DMS153 (cell line): Measurements from ENCODE around the gene CCNL1.
"Not testable (repeated sequence)": the region's sequence is repeated elsewhere in the genome, so short reads cannot be mapped to it uniquely, and the experiment has no call there.

ENCODE experiments used
- DNase-seq: peaks from one replicate; lab custom pipeline; 2025; lab: John Stamatoyannopoulos, UW

Gene CCNL1

GRCh38 chr3:157159762-157160657, at the start of gene CCNL1:
CCNL1 (minus strand) TSS chr3:157160147; CDS start chr3:157160094, 53 bp downstream.
- peak; percentile 90 for DNase-seq

- DNase-seq, result no peak
These were observed 44.9 kb upstream of the CCNL1 start for GRCh38 chr3:157204880-157205279.

- no peak for DNase-seq
These were observed 44.5 kb upstream of the CCNL1 start for GRCh38 chr3:157204431-157204830.

- DNase-seq, result peak; percentile 34
These were observed 41.8 kb upstream of the CCNL1 start for GRCh38 chr3:157201648-157202278.

- no peak for DNase-seq
These were observed 39.9 kb upstream of the CCNL1 start for GRCh38 chr3:157199841-157200240.

GRCh38 chr3:157195965-157196364, 36.0 kb upstream of the CCNL1 start:
- DNase-seq, result no peak

- DNase-seq, result not testable (repeated sequence)
These were observed 31.2 kb upstream of the CCNL1 start for GRCh38 chr3:157191149-157191548.

- DNase-seq, result no peak
These were observed 30.5 kb upstream of the CCNL1 start for GRCh38 chr3:157190380-157190872.

GRCh38 chr3:157188391-157188790, 28.4 kb upstream of the CCNL1 start:
- no peak for DNase-seq

GRCh38 chr3:157182879-157183278, 22.9 kb upstream of the CCNL1 start:
- no peak for DNase-seq

- DNase-seq, result no peak
These were observed 20.3 kb upstream of the CCNL1 start for GRCh38 chr3:157180262-157180661.

GRCh38 chr3:157179365-157179803, 19.4 kb upstream of the CCNL1 start:
- no peak for DNase-seq

GRCh38 chr3:157178503-157179364, 18.8 kb upstream of the CCNL1 start:
- DNase-seq, result not testable (repeated sequence)

GRCh38 chr3:157177801-157178453, 18.0 kb upstream of the CCNL1 start:
- not testable (repeated sequence) for DNase-seq

GRCh38 chr3:157176934-157177333, 17.0 kb upstream of the CCNL1 start:
- DNase-seq, result no peak

- no peak for DNase-seq
These were observed 16.0 kb upstream of the CCNL1 start for GRCh38 chr3:157175691-157176507.

- peak; percentile 99 for DNase-seq
These were observed 14.9 kb upstream of the CCNL1 start for GRCh38 chr3:157174649-157175498.

GRCh38 chr3:157174290-157174648, 14.3 kb upstream of the CCNL1 start:
- DNase-seq, result peak; percentile 59

GRCh38 chr3:157173343-157173742, 13.4 kb upstream of the CCNL1 start:
- DNase-seq, result not testable (repeated sequence)

- DNase-seq, result no peak
These were observed 12.8 kb upstream of the CCNL1 start for GRCh38 chr3:157172746-157173145.
